GM12891 (cell line): ENCODE measurements around the gene FOXD1.

Experiments used
- DNase-seq: peaks from one replicate; pipeline ENCODE4 v3.0.0; 2011; ENCODE audit warnings: low spot score; ENCODE audit not compliant: insufficient read length
- FAIRE-seq: peaks from 2 replicates; lab custom pipeline; 2011; peaks lifted over from hg19 to GRCh38; lab: Jason Lieb, UNC
- PAX5 ChIP-seq: IDR thresholded peaks from 2 replicates; pipeline ENCODE4 v1.6.1; 2011; ENCODE audit warnings: low read length, moderate library complexity, mild to moderate bottlenecking; ENCODE audit not compliant: insufficient read depth, severe bottlenecking
- POLR2A ChIP-seq: IDR thresholded peaks from 2 replicates; pipeline ENCODE4 v1.6.1; 2011; ENCODE audit warnings: low read depth, low read length, control low read depth
- POLR2AphosphoS5 ChIP-seq: IDR thresholded peaks from 2 replicates; pipeline ENCODE4 v1.6.1; 2011; ENCODE audit warnings: low read depth, low read length, control low read depth
- POU2F2 ChIP-seq: IDR thresholded peaks from 2 replicates; pipeline ENCODE4 v1.6.1; 2011; ENCODE audit warnings: low read depth, mild to moderate bottlenecking, control low read depth, low read length, moderate library complexity
- SPI1 ChIP-seq: IDR thresholded peaks from 2 replicates; pipeline ENCODE4 v1.6.1; 2011; ENCODE audit warnings: low read depth, low read length, control low read depth
- TAF1 ChIP-seq: IDR thresholded peaks from 2 replicates; pipeline ENCODE4 v1.6.1; 2011; ENCODE audit warnings: low read depth, low read length, control low read depth

FOXD1 gene

GRCh38 chr5:73399775-73400174, 48.8 kb downstream of the FOXD1 start:
- TF ChIP-seq POU2F2, result no peak
- no peak for TF ChIP-seq POLR2AphosphoS5
- TF ChIP-seq PAX5, result no peak
- TF ChIP-seq TAF1, result no peak
- TF ChIP-seq SPI1, result no peak
- TF ChIP-seq POLR2A, result no peak
- DNase-seq (no peak), FAIRE-seq (no peak)
